ENCODE measurements around the gene RPS15. TPM values are rescaled to one million over a fixed set of nuclear protein-coding genes. Genes with fewer than 3 reads are reported as not detected.

RPS15 gene
- total and polyA plus RNA-seq, 9 of the 15 experiments (the other 6 are each of a cell fraction or from before 2014, with no cell fraction given): 605 to 2,791 (median 957) TPM

DNA sequence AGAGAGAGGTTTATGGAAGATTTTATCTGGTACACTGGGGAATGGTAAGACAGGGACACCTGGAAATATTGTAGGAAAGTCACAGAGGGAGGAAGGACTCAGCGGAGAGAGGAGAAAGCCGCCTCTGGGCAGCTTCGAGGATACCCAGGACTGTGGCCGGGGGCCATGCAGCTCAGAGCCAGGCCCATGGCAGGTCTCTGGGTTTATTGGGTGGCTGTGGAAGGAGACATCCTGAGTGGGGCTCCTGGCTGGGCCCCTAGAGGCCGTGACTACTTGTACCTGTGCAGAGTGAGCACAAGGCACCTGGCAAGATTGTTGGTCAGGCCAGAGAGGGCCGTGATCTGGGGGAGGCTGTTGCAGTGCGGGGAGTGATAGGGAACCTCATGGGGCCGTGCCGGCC is 27.4 kb upstream of the RPS15 start (continued):
- TF ChIP-seq E4F1 (CRISPR knock-in tag; IDR thresholded peaks at IDR 0.05; ENCODE audit: borderline replicate concordance): no peak
- no peak for TF ChIP-seq TOE1 (IDR thresholded peaks at IDR 0.05; ENCODE audit: borderline replicate concordance)
- no peak for TF ChIP-seq TOE1 (CRISPR knock-in tag; IDR thresholded peaks at IDR 0.05; ENCODE audit: borderline replicate concordance, low read depth)
- TF ChIP-seq, protein P1, sequence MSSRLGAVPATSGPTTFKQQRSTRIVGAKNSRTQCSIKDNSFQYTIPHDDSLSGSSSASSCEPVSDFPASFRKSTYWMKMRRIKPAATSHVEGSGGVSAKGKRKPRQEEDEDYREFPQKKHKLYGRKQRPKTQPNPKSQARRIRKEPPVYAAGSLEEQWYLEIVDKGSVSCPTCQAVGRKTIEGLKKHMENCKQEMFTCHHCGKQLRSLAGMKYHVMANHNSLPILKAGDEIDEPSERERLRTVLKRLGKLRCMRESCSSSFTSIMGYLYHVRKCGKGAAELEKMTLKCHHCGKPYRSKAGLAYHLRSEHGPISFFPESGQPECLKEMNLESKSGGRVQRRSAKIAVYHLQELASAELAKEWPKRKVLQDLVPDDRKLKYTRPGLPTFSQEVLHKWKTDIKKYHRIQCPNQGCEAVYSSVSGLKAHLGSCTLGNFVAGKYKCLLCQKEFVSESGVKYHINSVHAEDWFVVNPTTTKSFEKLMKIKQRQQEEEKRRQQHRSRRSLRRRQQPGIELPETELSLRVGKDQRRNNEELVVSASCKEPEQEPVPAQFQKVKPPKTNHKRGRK (tag; IDR thresholded peaks at IDR 0.05): no peak
- TF ChIP-seq HDGF (IDR thresholded peaks at IDR 0.05): no peak

Data from K562 (cell line).